Pulmonary artery endothelial cell (primary cell): ENCODE measurements around the gene DCK. TPM values are rescaled to one million over a fixed set of nuclear protein-coding genes. Genes with fewer than 3 reads are reported as not detected.

Source experiments
- DNase-seq: peaks from one replicate; pipeline ENCODE4 v3.0.0-alpha.2; 2011; ENCODE audit warnings: low read depth, low spot score
- total RNA-seq: library from RNA; depleted of rRNA; stranded (reverse); fragments of >200 nt; gene quantifications from 2 replicates; pipeline ENCODE4 v1.2.3, GENCODE V29; 2014

Gene DCK
- total RNA-seq, 1 donor from 2014 or later = 15.6 TPM

DNA sequence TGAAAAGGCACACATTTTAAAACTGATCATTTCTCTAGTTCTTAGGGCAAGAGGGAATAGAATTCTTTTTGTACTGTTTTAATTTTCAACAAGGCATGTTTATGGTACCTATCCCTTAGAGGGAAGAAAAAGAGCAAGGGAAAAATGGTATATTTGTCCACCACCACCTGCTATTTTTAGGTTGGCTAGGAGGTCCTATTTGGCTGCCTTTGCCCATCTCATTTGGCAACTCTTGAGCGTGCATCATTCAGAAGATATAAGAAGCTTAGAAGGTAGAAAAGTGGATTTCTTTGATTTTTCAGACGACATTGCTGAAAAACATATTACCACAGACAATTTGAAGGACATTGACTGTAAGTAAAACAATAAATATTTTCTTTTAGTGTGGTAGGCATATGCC is 69.0 kb downstream of the DCK start:
- no peak for DNase-seq

DNA sequence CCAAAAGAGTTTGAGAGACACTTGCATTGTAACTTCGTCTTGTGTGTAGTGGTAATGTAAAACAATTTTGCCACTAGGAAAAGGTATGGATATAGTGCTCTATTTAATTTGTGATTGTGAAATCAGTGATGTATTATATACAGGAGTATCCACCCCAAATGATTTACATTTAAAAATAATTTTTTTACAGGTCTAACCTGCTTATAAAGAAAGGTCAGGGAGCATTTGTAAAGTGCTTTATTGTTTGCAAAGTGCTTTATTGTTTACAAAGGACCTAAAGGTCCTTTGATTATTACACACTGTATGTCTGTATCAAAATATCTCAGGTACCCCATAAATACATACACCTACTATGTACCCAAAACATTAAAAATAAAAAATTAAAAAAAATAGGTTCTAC is 70.3 kb downstream of the DCK start:
- DNase-seq = no peak

DNA sequence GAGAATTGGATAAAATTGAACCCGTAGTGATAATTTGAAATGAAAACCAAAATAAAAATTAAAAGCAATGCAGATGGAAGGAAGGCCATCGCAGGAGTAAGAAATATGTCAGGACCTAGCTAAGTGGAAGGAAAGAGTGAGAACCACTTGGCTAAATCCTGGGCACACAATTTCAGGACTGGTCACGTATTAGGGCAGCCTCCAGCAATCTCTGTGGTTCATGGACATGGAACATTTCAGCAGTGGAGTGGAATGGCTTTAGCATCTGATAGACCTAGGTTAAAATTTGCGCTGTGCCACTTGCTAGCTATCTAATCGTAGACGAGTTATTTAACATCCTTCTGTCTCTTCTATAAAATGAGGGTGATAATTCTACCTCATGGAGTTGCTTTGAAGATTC is 71.1 kb downstream of the DCK start:
- DNase-seq = no peak

DNA sequence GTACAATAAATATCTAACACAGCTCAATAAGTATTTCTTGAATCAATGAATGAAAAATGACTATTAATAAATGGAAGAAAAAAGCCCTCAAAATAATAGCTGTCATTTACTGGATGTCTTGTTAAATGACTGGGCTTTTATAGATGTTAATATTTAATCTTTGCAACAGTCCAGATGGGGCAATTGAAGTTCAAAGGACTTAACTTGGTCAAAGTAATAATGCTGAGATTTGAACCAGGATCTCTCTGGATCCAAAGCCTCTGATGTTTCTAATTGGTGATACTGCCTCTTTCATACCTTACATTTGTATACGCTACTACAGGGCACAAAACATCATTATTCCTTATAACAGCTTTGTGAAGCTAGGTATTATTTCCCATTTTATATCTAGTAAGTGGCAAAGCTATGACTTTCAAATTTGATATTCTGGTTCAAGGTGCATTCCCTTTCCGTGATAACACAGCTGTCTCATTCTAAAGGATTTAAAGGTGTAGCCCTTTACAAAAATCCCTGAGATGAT is 72.6 kb downstream of the DCK start:
- no peak for DNase-seq

DNA sequence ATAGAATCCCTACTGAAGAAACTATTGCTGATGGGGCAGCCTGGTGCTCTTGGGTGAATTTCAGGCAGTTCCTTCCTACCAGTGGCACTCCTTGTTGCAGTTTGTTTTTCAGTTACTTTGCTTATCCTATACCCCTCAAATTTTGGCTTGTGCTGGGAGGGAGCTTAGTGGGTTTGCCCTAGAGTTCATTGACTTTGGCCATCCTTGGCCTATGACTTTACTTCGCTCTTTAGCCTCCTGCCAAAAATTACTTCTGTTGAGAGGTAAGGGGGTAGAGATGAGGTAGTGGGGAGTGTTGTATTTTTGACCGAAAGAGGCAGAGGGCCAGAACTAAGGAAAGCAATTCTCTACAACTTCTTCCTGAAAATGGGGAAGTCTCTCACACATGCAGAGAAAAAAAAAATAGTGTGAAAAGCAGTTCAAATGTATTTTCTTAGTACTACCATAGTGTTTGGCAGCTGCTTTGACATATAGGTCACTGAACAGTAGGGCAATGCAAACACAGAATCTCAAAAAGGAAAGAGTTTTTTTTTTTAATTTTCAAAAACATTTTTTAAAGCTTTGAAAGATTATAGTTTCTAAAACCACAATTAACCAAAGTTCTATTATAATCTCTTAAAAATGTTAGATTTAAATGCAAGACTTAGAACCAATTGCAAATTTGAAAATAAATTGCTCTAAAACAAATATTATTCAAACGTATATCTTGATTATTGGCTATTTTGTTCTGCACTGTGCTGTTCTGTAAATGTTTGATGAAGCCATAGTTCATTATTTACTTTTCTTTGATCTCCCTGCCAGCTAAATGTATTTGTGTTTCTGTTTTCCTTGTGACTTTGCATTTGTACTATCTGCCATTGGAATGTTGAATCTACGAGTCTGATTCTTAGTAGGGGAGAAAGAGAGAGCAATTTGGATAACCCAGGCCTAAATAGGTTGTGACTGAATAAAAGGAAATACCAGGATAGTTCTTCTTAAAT is 73.6 kb downstream of the DCK start:
- no peak for DNase-seq

DNA sequence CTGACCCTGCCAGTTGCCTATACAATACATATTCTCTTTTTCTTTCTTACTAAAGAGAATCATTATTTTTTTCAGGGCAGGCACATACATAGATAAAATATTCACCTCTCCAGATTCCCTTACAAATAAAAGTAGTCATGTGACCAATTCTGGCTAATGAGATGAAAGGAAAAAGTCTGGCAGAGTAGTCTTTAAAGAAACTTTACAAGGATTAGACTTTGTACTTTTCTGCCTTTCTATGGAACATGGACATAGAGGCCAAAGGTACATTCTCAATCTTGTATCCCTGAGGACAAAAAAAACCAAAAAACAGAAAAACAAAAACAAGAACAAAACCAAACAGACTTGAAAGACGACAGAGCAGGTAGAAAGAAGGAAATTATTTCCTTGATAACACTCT is 75.6 kb downstream of the DCK start:
- DNase-seq = no peak

DNA sequence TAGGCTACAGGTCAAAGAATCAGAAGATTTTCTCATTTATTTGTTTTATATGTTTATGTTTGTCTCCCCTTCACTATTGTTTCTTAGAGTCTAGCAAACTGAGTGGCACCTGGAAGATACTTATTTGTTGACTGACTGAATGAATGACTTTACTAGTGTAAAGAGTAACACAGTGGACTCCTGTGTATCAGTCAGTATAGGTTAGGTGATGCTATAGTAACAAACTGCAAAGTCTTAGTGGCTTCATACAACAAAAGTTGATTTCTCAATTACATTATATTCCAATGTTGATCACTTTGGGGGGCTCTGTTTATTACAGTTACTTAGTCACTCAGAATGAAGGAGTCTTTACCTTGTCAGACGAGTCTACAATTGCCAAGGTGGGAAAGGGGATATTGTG is 76.6 kb downstream of the DCK start:
- no peak for DNase-seq

DNA sequence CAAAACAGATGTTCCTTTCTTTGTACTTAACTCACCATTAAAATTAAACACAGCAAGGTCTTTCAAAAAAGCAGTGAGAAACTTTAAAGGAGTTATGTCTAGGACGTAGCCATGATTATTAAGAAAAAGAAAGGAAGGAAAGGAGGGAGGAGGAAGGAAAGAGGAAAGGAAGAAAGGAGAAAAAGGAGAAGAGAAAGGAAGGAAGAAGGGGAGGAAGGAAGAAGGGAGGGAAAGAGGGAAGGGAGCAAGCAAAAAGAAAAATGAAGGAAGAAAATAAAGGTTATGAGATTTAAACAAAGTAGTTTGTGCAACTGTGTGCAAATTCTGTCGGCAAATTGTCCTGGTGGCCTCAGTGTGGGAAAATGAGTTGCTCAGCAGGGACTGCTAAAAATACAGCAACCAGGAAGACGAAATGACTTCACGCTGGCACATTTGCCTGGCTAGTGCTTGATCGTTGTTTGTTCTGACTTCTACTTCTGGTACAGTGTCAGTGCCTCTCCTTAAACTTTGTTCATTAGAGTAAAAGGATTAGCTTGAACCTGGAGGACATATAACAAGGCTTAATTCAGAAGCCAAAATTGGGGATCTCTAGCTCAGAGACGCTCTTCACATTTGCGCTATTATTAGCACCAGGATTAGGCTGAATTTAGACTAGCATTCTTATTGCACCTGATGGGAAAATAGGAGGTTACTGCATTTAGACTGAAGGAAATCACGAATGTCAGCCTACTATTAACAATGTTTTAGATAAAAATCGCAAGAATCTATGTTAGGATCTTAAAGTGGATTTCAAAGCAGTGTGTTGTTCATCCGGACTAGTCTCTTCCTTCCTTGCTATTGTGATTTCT is 81.2 kb downstream of the DCK start:
- no peak for DNase-seq

Other genes with a start within 250 kb of the DCK start
- gene GRSF1, start 153.8 kb upstream of the DCK start, total RNA-seq = 85.1 and 87.9 TPM in 2 replicates
- gene MOB1B, start 91.3 kb upstream of the DCK start, total RNA-seq = 11.6 and 12.9 TPM in 2 replicates